ENCODE results near the gene BANF2.

GRCh38 chr20:17679941-17680835, 19.6 kb upstream of the BANF2 start:
- no peak for TF ChIP-seq EZH2 (IDR thresholded peaks at IDR 0.05; ENCODE audit: borderline replicate concordance, control insufficient read depth, low read depth, low read length)
- no peak for TF ChIP-seq LARP7 (IDR thresholded peaks at IDR 0.05)
- no peak for TF ChIP-seq FOXK2 (IDR thresholded peaks at IDR 0.05)
- TF ChIP-seq, protein P1, sequence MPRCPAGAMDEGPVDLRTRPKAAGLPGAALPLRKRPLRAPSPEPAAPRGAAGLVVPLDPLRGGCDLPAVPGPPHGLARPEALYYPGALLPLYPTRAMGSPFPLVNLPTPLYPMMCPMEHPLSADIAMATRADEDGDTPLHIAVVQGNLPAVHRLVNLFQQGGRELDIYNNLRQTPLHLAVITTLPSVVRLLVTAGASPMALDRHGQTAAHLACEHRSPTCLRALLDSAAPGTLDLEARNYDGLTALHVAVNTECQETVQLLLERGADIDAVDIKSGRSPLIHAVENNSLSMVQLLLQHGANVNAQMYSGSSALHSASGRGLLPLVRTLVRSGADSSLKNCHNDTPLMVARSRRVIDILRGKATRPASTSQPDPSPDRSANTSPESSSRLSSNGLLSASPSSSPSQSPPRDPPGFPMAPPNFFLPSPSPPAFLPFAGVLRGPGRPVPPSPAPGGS (IDR thresholded peaks at IDR 0.05; ENCODE audit: borderline replicate concordance, insufficient read depth, low read depth, low read length, poor library complexity, severe bottlenecking) = no peak
- TF ChIP-seq SRF (IDR thresholded peaks at IDR 0.05; ENCODE audit: low read depth in 2 of 2, low read length in 2 of 2) = no peak
- no peak for TF ChIP-seq SIN3A (IDR thresholded peaks at IDR 0.05; ENCODE audit: low read depth, low read length)
- TF ChIP-seq, protein P2, sequence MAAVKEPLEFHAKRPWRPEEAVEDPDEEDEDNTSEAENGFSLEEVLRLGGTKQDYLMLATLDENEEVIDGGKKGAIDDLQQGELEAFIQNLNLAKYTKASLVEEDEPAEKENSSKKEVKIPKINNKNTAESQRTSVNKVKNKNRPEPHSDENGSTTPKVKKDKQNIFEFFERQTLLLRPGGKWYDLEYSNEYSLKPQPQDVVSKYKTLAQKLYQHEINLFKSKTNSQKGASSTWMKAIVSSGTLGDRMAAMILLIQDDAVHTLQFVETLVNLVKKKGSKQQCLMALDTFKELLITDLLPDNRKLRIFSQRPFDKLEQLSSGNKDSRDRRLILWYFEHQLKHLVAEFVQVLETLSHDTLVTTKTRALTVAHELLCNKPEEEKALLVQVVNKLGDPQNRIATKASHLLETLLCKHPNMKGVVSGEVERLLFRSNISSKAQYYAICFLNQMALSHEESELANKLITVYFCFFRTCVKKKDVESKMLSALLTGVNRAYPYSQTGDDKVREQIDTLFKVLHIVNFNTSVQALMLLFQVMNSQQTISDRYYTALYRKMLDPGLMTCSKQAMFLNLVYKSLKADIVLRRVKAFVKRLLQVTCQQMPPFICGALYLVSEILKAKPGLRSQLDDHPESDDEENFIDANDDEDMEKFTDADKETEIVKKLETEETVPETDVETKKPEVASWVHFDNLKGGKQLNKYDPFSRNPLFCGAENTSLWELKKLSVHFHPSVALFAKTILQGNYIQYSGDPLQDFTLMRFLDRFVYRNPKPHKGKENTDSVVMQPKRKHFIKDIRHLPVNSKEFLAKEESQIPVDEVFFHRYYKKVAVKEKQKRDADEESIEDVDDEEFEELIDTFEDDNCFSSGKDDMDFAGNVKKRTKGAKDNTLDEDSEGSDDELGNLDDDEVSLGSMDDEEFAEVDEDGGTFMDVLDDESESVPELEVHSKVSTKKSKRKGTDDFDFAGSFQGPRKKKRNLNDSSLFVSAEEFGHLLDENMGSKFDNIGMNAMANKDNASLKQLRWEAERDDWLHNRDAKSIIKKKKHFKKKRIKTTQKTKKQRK (IDR thresholded peaks at IDR 0.05; ENCODE audit: low read depth, low read length) = no peak
- no peak for TF ChIP-seq POLR2A (IDR thresholded peaks at IDR 0.05; ENCODE audit: low read depth, low read length)
- no peak for TF ChIP-seq PAX8 (IDR thresholded peaks at IDR 0.05)
- no peak for TF ChIP-seq CBFB (IDR thresholded peaks at IDR 0.05; ENCODE audit: low read depth)
- TF ChIP-seq SP1 (IDR thresholded peaks at IDR 0.05; ENCODE audit: low read depth, low read length) = no peak
- 0 out of 6 replicates have a peak, but pooled peaks of 1 of the 3 experiments have one; percentile 0 for TF ChIP-seq CTCF (IDR thresholded peaks at IDR 0.05 in 2 of 3, conservative IDR thresholded peaks at IDR 0.05 in 1 of 3; ENCODE audit: control insufficient read depth in 2 of 3, extremely low read depth in 1 of 3, insufficient read depth in 1 of 3, low read depth in 3 of 3, low read length in 3 of 3)
